ENCODE measurements around the gene ACOX1. TPM values are rescaled to one million over a fixed set of nuclear protein-coding genes. Genes with fewer than 3 reads are reported as not detected.
"Not testable (repeated sequence)": the region's sequence is repeated elsewhere in the genome, so short reads cannot be mapped to it uniquely, and the experiment has no call there.

Gene ACOX1
- total RNA-seq, 1 donor from 2014 or later: 65.8 TPM

DNA sequence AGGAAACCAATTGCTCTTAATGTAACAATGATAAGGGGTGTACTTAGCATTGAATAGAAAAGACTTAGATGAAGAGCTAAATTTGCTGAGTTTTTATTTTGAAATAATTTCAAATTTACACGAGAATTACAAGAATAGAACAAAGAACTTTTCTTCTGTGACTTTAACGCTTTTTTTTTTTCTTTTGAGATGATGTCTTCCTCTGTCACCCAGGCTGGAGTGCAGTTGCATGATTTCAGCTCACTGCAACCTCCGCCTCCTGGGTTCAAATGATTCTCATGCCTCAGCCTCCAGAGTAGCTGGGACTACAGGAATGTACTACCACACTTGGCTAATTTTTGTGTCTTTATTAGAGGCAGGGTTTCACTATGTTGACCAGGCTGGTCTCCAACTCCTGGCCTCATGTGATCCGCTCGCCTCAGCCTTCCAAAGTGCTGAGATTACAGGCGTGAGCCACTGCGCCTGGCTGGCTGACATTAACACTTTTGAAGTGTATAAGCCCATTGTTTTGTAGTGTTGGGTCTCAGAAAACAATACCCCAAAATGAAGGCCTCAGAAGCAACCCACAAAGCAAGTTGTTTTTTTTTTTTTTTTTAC lies 2.2 kb upstream of the ACOX1 start:
- DNase-seq (ENCODE audit: low read depth, low spot score): no peak

DNA sequence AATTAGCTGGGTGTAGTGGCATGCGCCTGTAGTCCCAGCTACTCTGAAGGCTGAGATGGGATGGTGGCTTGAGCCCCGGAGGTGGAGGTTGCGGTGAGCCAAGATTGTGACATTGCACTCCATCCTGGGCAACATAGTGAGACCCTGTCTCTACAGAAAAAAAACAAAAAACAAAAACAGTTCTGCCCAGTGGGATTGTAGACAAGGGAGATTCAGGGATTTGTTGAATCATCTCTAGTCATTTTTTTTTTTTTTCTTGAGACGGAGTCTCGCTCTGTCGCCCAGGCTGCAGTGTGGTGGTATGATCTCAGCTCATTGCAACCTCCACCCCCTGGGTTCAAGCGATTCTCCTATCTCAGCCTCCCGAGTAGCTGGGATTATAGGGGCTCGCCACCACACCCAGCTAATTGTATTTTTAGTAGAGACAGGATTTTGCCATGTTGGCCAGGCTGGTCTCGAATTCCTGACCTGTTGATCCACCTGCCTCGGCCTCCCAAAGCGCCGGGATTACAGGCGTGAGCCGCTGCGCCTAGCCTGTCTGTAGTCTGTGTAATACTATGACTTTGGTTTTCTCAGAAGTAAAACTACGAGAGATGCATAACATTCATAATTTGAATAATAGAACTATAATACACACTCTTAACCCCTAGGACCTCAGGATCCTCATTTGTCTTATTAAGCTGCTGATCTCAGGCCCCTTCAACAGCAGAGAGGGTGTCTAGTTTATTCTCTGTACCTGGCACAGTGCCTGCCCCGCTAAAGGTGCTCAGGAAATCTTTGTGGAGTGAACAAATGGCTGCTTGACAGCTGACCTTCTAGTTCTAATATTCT lies 1.4 kb upstream of the ACOX1 start:
- no peak for DNase-seq (ENCODE audit: low read depth, low spot score)

DNA sequence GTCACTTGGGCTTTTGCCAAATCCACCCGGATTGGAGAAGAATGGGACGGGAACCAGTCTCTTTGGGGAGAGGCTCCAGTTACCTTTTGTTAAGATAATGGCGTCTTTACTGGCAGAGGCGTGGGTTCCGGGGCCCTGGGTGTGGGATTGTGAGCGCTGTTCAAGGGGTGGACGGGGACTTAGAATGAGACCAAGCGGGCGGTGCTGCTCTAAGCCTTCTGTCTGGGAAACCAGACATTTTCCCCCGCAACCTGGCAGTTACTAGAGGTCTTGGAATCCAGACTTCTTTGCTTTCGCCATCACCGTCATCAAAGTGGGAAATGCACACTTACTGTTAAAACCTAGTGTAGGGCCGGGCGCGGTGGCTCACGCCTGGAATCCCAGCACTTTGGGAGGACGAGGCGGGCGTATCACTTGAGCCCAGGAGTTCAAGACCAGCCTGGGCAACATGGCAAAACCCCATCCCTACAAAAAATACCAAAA lies 780 bp upstream of the ACOX1 start:
- no peak for DNase-seq (ENCODE audit: low read depth, low spot score)

DNA sequence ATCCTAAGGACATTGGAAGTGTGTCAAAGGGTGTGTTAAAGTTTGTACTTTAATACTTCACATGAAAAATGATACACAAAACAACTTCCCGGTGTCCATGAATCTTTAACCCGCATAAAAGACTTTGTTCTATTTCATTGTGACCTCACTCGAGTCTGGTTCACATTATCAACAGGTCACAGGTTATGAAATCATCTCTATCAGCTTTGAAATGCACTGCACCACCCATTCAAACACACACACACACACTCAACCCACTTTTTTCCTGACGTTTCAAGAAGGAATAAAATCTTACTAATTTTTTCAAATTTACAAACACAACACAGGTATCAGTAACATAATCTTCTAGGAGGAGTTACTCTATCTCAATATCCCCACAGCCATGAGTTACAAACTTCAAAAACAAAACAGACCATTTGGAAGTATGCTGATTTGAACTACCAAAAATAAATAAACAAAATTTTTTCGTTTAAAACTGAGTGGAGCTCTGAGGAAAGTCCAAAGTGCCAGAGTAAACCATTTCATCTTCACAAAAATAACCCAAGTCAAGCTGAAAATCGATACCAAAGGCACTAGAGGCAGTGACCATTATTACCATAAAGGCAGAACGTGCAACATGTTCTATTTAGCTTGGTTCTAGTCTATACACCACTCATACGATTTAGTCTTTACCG lies 2.7 kb downstream of the ACOX1 start:
- no peak for DNase-seq (ENCODE audit: low read depth, low spot score)

DNA sequence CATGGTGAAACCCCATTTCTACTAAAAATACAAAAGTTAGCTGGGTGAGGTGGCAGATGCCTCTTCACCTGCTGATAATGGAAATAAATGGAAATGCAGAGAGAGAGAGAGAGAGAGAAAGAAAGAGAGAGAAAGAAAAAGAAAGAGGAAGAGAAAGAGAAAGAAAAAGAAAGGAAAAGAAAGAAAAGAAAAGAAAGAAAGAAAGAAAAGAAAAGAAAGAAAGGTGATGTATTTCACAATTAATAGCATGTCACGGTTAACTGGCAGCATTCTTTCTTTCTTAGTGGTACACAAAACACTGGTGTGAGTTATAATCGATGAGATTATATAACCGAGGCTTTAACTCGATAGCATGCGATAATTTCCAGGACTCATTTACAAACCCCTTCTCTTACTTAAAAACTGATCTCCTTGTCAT lies 3.2 kb downstream of the ACOX1 start:
- no peak for DNase-seq (ENCODE audit: low read depth, low spot score)

DNA sequence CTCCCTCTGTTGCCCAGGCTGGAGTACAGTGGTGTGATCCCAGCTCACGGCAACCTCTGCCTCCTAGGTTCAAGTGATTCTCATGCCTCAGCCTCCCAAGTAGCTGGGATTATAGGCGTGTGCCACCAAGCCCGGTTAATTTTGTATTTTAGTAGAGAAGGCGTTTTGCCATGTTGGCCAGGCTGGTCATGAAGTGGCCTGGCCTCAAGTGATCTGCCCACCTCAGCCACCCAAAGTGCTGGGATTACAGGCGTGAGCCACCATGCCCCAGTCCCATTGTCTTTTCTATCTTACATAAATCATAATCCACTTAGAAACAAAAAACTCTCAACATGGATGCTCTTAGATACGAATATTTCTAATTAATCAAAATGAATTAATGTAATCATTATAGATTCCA lies 3.8 kb downstream of the ACOX1 start:
- not testable (repeated sequence) for DNase-seq (ENCODE audit: low read depth, low spot score)

DNA sequence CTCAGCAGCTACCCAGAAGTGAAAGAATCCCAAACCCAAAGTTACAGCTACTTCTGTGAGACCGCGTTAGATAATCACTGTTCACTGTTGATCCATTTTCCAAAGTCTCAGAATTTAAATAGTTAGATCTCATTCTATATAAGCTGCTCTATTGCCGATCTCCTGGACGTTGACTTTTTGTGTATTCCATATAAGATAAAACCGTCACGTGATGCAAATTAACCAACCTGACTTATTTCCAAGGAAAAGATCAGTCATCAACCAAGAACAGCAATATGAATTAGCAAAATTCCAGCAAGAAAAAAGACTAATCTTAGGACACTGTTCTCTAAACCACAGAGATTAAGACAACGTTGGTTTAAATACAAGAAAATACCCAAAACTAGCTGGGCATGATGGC lies 8.3 kb downstream of the ACOX1 start:
- no peak for DNase-seq (ENCODE audit: low read depth, low spot score)

DNA sequence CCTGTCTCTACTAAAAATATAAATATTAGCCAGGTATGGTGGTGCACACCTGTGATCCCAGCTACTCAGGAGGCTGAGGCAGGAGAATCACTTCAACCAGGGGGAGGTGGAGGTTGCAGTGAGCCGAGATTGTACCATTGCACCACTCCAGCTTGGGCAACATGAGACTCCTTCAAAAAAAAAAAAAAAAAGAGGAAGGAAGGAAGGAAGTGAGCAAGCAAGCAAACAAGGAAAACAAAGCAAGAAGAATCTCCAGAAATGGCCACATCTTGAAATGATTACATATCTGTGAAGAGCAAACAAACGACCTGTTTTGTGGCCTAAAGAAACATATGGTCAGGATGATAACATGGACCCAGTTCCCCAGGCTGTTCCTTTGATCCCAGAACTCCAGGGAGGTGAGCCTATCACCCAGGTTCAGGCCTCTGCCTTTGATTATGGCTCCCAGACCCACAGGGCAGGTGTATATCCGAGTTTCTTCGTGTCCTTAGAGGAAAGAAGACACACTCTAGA lies 8.9 kb downstream of the ACOX1 start:
- DNase-seq (ENCODE audit: low read depth, low spot score): peak; percentile 30

DNA sequence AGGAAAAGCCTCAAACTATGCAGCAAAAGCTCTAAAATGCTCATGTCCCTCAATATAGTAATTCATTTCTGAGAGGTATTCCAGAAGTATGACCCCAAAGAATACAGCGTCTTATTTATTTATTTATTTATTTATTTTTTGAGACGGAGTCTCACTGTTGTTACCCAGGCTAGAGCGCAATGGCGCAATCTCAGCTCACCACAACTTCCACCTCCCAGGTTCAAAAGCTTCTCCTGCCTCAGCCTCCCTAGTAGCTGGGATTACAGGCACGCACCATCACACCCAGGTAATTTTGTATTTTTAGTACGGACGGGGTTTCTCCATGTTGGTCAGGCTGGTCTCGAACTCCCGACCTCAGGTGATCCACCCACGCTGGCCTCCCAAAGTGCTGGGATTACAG lies 9.9 kb downstream of the ACOX1 start:
- DNase-seq (ENCODE audit: low read depth, low spot score): not testable (repeated sequence)

DNA sequence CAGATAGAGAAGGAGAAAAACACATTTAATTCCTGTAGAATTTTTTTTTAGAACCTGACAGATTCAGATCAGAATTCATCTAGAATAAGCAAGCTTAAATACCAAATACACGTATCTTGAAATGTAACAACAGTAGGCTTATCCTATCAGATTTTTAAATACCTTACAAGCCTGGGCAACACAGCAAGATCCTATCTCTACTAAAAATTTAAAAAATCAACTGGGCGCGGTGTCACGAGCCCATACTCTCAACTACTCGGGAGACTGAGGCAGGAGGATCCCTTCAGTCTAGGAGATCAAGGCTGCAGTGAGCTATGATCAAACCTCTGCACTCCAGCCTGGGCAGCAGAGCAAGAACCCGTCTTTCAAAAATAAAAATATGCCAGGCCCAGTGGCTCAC lies 13.5 kb downstream of the ACOX1 start:
- no peak for DNase-seq (ENCODE audit: low read depth, low spot score)

DNA sequence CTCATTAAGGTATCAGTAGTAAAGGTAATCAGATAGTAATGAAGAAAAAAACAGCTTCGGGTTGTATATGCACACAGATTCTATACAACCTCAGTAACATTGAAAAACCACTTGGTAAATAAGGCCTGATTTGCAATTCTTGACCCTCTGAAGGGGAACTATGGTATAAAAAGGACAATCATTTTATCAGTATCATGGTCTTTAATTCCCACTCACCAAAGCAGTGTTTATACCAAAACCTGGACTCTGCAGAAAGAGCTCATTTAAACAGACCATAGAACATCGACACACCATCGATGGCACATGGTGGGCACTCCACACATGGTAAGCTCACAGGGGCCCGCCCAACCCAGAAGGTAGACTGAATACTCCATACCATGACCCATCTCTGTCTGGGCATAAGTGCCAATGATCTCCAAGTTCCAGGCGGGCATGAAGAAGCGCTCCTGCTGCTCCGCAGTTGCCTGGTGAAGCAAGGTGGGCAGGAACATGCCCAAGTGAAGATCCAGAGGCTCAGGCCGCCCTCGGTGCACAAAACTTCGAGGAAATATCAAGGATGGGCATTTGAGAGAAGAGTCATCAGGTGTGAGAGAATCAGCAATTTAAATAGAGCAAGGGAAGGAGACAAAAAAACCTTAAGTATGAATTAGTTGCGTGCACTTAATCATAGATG lies 19.0 kb downstream of the ACOX1 start:
- DNase-seq (ENCODE audit: low read depth, low spot score): no peak

DNA sequence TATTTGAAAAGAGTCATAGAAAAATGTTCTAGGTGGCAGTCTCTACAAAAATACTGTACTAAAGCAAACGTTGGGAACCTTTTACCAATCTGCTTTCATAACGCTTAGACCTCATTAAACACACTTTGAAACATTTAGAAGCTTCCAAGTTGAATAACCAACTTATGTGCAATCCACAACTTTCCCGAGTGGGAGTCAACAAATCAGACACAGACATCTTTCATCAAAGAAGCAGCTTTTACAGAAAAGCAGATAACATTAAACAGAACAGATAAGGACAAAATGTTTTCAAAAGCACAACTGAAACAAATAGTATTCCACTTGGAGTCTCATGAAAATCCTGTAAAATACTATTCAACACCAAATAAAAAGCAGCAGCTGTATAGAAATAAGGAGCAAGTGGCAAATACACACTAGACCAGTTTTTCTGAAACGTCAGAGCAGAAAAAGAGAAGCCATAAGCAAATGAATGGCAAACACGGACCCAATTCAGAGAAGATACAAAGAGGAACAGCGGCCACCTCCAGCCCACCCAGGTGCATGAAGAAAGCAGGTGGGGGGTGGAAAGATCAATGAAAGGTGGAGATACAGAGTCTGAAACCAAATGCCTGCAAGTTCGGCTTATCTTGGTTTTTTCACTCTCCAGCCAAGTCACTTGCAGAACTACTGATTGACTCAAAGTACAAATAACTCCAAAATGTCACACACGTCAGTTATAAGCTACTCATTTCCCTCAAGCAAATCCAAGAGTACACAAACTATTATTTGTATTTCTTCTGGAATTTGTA lies 19.7 kb downstream of the ACOX1 start:
- no peak for DNase-seq (ENCODE audit: low read depth, low spot score)

DNA sequence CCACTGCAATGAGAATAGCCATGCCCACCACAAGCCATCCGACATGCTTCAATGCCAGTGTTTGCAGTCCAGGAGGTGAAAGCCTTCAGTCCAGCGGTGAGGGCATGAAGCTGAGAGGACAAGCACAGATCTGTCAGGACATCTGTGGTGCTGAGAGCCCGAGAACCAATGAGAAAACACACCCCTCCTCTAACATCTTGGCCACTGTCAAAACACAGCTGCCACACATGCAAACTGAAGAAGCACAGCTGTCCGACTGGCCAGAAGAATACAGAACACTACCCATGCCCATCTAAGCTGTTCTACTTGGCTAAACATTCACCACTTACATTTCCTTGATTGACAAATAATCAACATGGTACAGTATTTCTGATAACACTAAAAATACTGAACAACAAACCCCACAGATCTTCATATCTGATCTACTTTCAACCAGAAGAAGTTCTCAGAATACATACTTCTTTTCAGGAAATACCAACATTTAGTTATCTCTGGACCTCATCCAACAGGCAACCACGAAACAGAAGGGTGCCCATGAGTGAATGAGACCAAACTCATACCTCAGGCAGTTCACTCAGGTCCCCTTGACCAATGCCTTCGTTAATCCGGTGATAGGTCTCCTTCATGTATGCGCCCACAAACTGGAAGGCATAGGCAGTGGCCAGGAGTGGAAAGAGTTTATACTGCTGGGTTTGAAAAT lies 28.0 kb downstream of the ACOX1 start:
- no peak for DNase-seq (ENCODE audit: low read depth, low spot score)

DNA sequence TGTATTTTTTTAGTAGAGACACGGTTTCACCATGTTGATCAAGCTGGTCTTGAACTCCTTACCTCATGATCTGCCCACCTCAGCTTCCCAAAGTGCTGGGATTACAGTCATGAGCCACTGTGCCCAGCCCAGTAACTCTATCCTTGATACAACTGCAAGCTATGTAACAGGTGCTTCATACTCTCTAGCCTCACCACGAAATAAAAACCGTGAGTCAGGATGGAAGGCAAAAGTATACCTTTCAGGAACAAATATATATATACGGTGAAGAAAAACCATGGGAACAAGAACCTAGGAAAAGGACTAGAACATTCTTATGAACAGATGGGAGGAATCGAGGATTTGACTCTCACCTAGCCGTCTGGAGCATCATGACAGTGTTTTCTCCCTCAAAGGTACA lies 28.5 kb downstream of the ACOX1 start:
- no peak for DNase-seq (ENCODE audit: low read depth, low spot score)

DNA sequence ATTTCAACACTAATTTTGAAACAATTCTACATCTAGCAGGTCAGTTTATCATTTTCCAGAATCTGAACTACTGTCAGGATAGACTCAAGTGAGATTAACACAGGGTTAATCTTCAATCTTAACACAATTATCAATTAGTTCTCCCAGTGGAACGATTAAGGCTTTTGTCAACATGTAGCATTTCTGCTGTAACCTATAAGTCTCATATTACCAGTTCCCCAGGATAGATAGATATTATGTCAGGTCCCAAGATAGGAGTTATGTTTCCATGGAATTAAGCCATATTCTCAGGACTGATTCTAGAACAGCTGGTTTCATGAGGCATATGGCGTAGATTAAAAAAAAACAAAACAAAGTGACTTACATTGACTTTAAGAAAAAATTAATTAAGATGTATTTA lies 33.8 kb downstream of the ACOX1 start:
- DNase-seq (ENCODE audit: low read depth, low spot score): no peak

DNA sequence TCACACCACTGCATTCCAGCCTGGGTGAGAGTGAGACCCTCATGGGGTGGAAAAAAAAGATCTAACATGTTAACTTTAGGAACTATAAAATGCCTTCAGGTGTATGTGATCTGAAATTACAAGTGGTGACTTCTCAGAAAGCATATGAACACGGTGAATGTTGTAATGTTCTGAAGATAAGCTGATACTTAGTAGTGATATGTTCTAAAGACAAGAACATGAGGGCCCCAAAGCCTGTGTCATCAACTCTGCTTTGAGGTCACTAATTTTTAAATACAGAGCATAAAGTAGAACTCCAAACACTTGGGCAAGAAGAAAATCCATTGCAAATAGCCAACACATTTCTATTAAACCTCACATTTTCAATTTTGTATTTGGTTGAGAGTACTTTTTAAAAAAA lies 35.5 kb downstream of the ACOX1 start:
- no peak for DNase-seq (ENCODE audit: low read depth, low spot score)

DNA sequence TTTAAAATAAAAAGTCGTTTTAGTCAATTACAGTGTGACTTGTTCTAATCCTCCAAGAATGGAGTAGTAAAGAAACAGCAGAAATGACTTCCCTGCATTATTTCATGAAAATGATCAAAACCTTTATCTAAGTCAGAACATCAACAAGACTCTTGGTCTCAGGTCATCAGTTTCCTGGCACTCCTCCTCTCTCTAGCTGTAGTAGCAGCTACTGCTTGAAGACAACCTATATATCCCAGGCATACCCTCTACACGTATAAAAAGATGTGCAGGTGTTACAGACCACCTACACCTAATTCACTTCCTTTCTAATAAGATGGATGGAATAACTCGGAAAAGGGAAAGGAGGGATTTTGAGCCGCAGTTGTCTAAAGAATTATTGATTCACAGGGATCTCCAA lies 36.5 kb downstream of the ACOX1 start:
- no peak for DNase-seq (ENCODE audit: low read depth, low spot score)

DNA sequence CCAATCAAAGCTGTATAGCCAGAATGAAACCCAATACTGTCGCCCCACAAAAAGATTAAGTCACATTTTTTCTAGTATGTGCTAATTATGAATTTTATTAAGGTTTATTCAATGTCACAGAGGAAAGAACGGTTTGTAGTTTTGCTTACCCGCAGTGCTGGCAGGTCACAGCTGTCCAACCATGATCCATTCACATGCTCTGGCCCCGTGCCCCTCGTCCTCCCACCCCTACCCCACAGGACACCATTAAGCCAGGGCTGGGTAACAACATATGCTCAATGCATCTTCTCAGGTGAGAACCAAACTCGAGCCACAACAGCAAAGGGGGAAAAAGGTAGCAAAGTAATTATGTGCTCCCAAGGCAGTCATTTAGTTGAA lies 37.5 kb downstream of the ACOX1 start:
- no peak for DNase-seq (ENCODE audit: low read depth, low spot score)

DNA sequence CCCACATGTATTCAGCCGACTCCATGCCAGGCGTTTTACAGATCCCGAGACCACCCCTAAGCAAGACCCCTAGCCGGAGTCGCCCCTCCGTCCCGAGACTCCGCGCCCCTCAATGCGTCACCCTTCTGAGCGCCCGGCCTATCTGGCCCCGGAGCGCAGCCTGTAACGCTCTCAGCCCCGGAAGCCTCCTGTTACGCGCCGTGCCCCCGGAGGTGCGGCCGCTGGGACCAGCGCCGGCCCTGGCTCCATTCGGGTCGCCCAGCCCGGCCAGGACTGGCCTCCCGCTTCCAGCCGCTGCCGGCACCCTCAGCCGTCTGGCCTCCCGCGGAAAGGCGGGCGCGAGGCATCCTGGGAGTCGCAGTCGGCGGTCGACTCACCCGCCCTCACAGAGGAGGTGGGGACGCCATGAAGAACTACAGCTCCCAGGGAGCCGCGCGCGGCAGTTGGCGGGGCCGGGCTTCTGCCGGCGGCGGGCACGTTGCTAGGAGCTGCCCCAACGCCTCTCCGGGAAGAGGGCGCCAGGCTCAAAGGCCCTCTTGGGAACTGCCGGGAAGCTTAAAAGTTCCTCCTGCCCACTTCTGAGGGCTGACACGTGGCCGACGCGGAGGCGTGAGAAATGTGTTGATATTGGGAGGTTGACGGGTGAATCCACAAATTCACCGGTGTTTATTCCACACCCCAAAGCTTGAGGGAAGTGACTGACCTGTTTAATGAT lies 38.1 kb downstream of the ACOX1 start, which contains the start of gene FBF1:
Gene FBF1, minus strand, starts transcription at position 316 of the 715 bp plus-strand sequence. CDS start 2,893 bp downstream, outside the sequence.
- DNase-seq (ENCODE audit: low read depth, low spot score): peak; percentile 75

Data from pulmonary artery endothelial cell (primary cell).